Measurements from ENCODE around the gene GRID2IP.
"Not testable (repeated sequence)": the region's sequence is repeated elsewhere in the genome, so short reads cannot be mapped to it uniquely, and the experiment has no call there.

The GRID2IP gene

GRCh38 chr7:6576867-6577368, 25.7 kb upstream of the GRID2IP start:
- not testable (repeated sequence) for H3K9ac ChIP-seq (ENCODE audit: low read depth, low read length); H3K27me3 ChIP-seq (ENCODE audit: control insufficient read depth, insufficient read depth, low read length); H3K9me3 ChIP-seq (ENCODE audit: control insufficient read depth, insufficient read depth, low read length); H3K4me1 ChIP-seq (ENCODE audit: control insufficient read depth, insufficient read depth, low read length)
- Histone ChIP-seq H3K36me3 (ENCODE audit: control insufficient read depth, insufficient read depth, low read length) (peaks cover 11% of the 10 kb centered on the region), H3K4me3 (ENCODE audit: low read depth, low read length) (peak overlapping the region; percentile 66)

DNA sequence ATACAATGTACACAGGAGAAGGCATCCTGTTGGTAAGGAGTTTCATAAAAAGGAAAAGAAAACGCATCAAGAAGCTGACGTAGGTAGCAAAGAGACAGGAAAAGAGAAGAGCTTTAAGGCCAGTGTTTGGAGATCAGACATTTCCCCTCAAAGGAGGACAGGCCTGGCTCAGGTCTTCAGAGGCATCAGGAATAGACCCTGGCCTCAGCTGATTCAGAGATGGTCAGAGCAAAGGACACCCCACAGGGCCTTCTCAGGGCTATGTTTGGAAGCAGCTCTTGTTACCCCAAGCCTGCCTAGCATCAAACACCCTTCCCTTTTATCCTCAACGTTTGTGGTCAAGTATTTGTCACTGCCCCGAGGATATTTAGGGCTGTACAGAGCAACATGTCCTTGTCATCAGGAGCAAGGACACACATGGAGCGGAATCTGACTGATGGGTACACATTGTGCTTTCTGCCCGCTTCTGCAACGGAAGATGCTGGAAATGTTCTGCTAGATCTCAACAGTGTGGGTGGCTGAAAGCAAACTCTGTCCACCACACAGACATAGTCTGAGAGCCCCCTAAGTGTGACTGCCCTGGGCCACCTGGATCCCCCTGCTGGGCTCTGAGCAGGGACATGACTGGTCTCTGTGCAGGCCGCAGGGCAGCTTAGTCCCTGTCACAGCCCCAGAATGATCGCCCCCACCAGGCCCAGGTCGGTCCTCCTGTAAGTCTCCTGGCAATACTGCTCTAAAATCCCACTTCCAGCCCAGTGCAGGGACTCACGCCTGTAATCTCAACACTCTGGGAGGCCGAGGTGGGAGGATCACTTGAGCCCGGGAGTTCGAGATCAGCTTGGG, 25.0 kb upstream of the GRID2IP start:
- H3K36me3 ChIP-seq (ENCODE audit: control insufficient read depth, insufficient read depth, low read length) = peaks cover 10% of the 10 kb centered on the region
- no peak overlapping the region for H3K9ac ChIP-seq (ENCODE audit: low read depth, low read length)

GRCh38 chr7:6575281-6576023, 24.2 kb upstream of the GRID2IP start:
- peaks cover 3% of the 10 kb centered on the region for H3K4me1 ChIP-seq (ENCODE audit: control insufficient read depth, insufficient read depth, low read length)
- no peaks in the 10 kb centered on the region for H3K27me3 ChIP-seq (ENCODE audit: control insufficient read depth, insufficient read depth, low read length)
- no peak overlapping the region for H3K9ac ChIP-seq (ENCODE audit: low read depth, low read length)
- H3K4me3 ChIP-seq (ENCODE audit: low read depth, low read length) = no peak overlapping the region
- H3K36me3 ChIP-seq (ENCODE audit: control insufficient read depth, insufficient read depth, low read length) = peaks cover 2% of the 10 kb centered on the region
- no peaks in the 10 kb centered on the region for H3K9me3 ChIP-seq (ENCODE audit: control insufficient read depth, insufficient read depth, low read length)

More for the DNA sequence above, 25.0 kb upstream of the GRID2IP start:
- no peak overlapping the region for H3K4me3 ChIP-seq (ENCODE audit: low read depth, low read length)
- peaks cover 3% of the 10 kb centered on the region for H3K4me1 ChIP-seq (ENCODE audit: control insufficient read depth, insufficient read depth, low read length)
- H3K27me3 ChIP-seq (ENCODE audit: control insufficient read depth, insufficient read depth, low read length) = no peaks in the 10 kb centered on the region
- H3K9me3 ChIP-seq (ENCODE audit: control insufficient read depth, insufficient read depth, low read length) = no peaks in the 10 kb centered on the region

DNA sequence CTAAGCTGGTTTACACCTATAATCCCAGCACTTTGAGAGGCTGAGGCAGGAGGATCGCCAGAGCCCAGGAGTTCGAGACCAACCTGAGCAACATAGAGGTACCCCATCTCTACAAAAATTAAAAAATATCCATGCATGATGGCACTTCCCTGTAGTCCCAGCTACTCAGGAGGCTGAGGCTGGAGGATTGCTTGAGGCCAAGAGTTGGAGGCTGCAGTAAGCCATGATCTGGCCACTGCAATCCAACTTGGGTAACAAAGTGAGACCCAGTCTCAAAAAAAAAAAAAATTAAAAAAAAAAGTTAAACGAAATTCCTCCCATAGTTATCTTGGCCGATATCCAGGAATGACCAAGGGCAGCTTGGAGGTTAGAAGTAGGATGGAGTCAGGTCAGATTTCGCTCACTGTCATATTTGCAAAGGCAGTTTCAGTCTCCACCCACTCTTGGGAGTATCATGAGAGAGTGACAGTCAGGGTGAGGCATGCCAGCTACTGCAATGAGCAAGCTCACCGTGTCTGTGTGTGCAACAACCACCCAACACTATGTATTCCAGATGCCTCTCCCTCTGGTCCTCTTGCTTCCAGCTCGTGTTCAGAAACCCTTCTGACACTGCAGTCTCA, 20.0 kb upstream of the GRID2IP start:
- H3K36me3 ChIP-seq (ENCODE audit: control insufficient read depth, insufficient read depth, low read length) = no peaks in the 10 kb centered on the region
- no peak overlapping the region for H3K4me3 ChIP-seq (ENCODE audit: low read depth, low read length)
- no peaks in the 10 kb centered on the region for H3K9me3 ChIP-seq (ENCODE audit: control insufficient read depth, insufficient read depth, low read length)
- peaks cover 1% of the 10 kb centered on the region for H3K4me1 ChIP-seq (ENCODE audit: control insufficient read depth, insufficient read depth, low read length)
- no peaks in the 10 kb centered on the region for H3K27me3 ChIP-seq (ENCODE audit: control insufficient read depth, insufficient read depth, low read length)
- no peak overlapping the region for H3K9ac ChIP-seq (ENCODE audit: low read depth, low read length)

DNA sequence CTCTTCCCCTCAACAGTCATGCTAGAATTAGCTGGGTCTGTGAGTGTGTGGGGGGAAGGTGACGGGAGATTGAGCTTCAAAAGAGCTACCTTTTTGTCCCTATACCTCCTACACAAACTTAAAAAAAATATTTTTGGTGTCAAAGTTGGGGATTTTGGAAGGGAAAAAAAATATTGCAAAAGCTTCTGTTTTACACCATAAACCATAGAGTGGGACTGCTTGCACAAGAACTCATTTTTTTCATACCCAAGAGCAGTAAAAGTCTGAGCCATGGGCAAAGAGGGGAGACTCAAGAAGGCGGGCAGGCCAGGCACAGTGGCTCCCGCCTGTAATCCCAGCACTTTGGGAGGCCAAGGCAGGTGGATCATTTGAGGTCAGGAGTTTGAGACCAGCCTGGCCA, 16.6 kb upstream of the GRID2IP start:
- no peaks in the 10 kb centered on the region for H3K4me1 ChIP-seq (ENCODE audit: control insufficient read depth, insufficient read depth, low read length)
- H3K9ac ChIP-seq (ENCODE audit: low read depth, low read length) = no peak overlapping the region
- H3K36me3 ChIP-seq (ENCODE audit: control insufficient read depth, insufficient read depth, low read length) = no peaks in the 10 kb centered on the region
- no peaks in the 10 kb centered on the region for H3K27me3 ChIP-seq (ENCODE audit: control insufficient read depth, insufficient read depth, low read length)
- H3K4me3 ChIP-seq (ENCODE audit: low read depth, low read length) = no peak overlapping the region
- H3K9me3 ChIP-seq (ENCODE audit: control insufficient read depth, insufficient read depth, low read length) = no peaks in the 10 kb centered on the region

- no peaks in the 10 kb centered on the region for H3K36me3 ChIP-seq (ENCODE audit: control insufficient read depth, insufficient read depth, low read length)
- no peaks in the 10 kb centered on the region for H3K9me3 ChIP-seq (ENCODE audit: control insufficient read depth, insufficient read depth, low read length)
- H3K4me1 ChIP-seq (ENCODE audit: control insufficient read depth, insufficient read depth, low read length) = no peaks in the 10 kb centered on the region
- no peaks in the 10 kb centered on the region for H3K27me3 ChIP-seq (ENCODE audit: control insufficient read depth, insufficient read depth, low read length)
- no peak overlapping the region for H3K4me3 ChIP-seq (ENCODE audit: low read depth, low read length)
- no peak overlapping the region for H3K9ac ChIP-seq (ENCODE audit: low read depth, low read length)
Observed at GRCh38 chr7:6565655-6566054, 14.4 kb upstream of the GRID2IP start.

DNA sequence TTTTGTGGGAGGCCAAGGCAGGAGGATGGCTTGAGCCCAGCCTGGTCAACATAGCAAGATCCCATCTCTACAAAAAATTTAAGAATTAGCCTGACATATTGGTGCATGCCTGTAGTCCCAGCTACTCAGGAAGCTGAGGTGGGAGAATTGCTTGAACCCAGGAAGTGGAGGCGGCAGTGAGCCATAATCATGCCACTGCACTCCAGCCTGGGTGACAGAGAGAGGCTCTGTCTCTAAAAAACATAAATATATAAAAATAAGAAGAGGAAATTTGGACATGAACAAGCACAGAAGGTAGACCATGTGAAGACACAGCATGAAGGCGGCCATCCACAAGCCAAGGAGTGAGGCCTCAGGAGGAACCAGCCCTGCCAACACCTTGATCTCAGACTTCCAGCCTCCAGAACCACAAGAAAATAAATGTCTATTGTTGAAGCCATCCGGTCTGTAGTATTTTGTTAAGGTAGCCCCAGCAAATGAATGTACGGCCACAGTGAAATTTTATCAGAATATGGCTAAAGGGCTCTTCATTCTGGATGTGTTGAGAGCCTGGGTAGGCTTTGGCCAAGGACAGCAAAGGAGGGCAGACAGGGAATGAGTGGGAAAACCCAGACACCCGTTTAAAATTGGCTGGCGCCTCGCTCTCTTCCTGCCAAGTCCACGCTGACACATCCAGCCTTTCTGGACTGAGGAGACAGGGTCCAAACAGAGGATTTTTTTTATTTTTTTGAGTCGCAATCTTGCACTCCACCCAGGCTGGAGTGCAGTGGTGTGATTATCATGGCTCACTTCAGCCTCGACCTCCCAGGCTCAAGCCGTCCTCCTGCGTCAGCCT, 12.9 kb upstream of the GRID2IP start:
- no peak overlapping the region for H3K9ac ChIP-seq (ENCODE audit: low read depth, low read length)
- H3K27me3 ChIP-seq (ENCODE audit: control insufficient read depth, insufficient read depth, low read length) = no peaks in the 10 kb centered on the region
- H3K9me3 ChIP-seq (ENCODE audit: control insufficient read depth, insufficient read depth, low read length) = no peaks in the 10 kb centered on the region

DNA sequence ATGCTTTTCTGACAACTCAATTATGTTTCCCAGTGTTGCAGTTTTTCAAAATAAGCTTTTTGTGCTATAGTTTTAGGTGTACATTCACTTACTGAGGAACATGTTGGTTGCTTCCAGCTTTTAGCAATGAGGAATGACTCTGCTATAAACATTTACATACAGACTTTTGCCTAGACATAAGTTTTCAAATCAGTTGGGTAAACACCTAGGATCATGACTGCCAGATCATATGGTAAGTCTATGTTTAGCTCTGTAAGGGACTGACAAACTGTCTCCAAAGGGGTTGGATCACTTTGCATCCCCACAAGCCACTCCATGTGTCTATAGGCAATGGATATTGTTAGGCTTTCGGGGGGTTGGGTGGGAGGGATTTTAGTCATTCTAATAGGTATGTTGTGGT, 10.8 kb upstream of the GRID2IP start:
- H3K9me3 ChIP-seq (ENCODE audit: control insufficient read depth, insufficient read depth, low read length) = no peaks in the 10 kb centered on the region

More for the DNA sequence above, 12.9 kb upstream of the GRID2IP start:
- H3K36me3 ChIP-seq (ENCODE audit: control insufficient read depth, insufficient read depth, low read length) = no peaks in the 10 kb centered on the region
- H3K4me3 ChIP-seq (ENCODE audit: low read depth, low read length) = no peak overlapping the region
- H3K4me1 ChIP-seq (ENCODE audit: control insufficient read depth, insufficient read depth, low read length) = no peaks in the 10 kb centered on the region

GRCh38 chr7:6559896-6560295, 8.6 kb upstream of the GRID2IP start:
- H3K9ac ChIP-seq (ENCODE audit: low read depth, low read length) = no peak overlapping the region
- no peaks in the 10 kb centered on the region for H3K36me3 ChIP-seq (ENCODE audit: control insufficient read depth, insufficient read depth, low read length)
- H3K9me3 ChIP-seq (ENCODE audit: control insufficient read depth, insufficient read depth, low read length) = no peaks in the 10 kb centered on the region
- no peaks in the 10 kb centered on the region for H3K4me1 ChIP-seq (ENCODE audit: control insufficient read depth, insufficient read depth, low read length)
- H3K4me3 ChIP-seq (ENCODE audit: low read depth, low read length) = no peak overlapping the region
- H3K27me3 ChIP-seq (ENCODE audit: control insufficient read depth, insufficient read depth, low read length) = no peaks in the 10 kb centered on the region

More for the DNA sequence above, 10.8 kb upstream of the GRID2IP start:
- no peaks in the 10 kb centered on the region for H3K36me3 ChIP-seq (ENCODE audit: control insufficient read depth, insufficient read depth, low read length)
- no peak overlapping the region for H3K4me3 ChIP-seq (ENCODE audit: low read depth, low read length)
- no peaks in the 10 kb centered on the region for H3K4me1 ChIP-seq (ENCODE audit: control insufficient read depth, insufficient read depth, low read length)
- no peak overlapping the region for H3K9ac ChIP-seq (ENCODE audit: low read depth, low read length)
- no peaks in the 10 kb centered on the region for H3K27me3 ChIP-seq (ENCODE audit: control insufficient read depth, insufficient read depth, low read length)

DNA sequence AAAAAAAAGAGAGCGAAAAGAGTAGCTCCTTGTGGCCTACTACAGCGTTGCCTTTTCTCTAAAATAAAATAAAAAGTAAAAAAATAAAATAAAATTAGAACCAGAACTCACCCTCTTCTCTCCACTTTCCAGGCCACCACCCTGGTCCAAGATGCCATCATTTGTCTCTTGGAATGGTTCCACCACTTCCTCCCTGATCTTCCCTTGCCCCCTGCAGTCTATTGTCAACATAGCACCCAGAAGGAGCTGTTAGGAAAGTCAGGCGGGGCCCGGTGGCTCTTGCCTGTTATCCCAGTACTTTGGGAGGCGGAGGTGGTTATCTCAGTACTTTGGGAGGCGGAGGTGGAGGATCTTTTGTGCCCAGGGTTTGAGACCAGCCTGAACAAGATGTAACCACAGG, 7.6 kb upstream of the GRID2IP start:
- no peak overlapping the region for H3K9ac ChIP-seq (ENCODE audit: low read depth, low read length)
- H3K4me3 ChIP-seq (ENCODE audit: low read depth, low read length) = no peak overlapping the region
- H3K27me3 ChIP-seq (ENCODE audit: control insufficient read depth, insufficient read depth, low read length) = no peaks in the 10 kb centered on the region
- H3K36me3 ChIP-seq (ENCODE audit: control insufficient read depth, insufficient read depth, low read length) = no peaks in the 10 kb centered on the region
- no peaks in the 10 kb centered on the region for H3K9me3 ChIP-seq (ENCODE audit: control insufficient read depth, insufficient read depth, low read length)
- no peaks in the 10 kb centered on the region for H3K4me1 ChIP-seq (ENCODE audit: control insufficient read depth, insufficient read depth, low read length)

DNA sequence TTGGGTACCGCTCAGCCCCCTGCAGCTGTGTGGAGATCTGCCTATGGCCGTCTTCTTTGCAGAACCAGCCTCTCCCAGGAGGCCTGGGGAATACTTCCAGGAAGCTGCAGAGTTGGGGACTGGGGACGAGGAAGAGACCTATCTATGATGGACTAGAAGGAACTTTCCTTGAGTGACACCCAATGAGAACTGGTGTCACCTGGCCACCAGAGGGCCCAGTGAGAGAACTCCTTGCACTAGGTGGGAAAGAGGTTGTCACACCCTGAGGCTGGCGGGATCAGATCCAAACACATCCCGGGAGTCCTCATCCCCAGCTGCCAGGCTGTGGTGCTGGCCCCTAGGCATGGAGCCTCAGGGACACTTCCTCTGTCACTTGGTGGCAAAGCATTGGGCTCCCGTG, 4.9 kb upstream of the GRID2IP start:
- Histone ChIP-seq H3K4me1 (ENCODE audit: control insufficient read depth, insufficient read depth, low read length) (no peaks in the 10 kb centered on the region), H3K9me3 (ENCODE audit: control insufficient read depth, insufficient read depth, low read length) (no peaks in the 10 kb centered on the region), H3K27me3 (ENCODE audit: control insufficient read depth, insufficient read depth, low read length) (no peaks in the 10 kb centered on the region), H3K9ac (ENCODE audit: low read depth, low read length) (no peak overlapping the region), H3K4me3 (ENCODE audit: low read depth, low read length) (no peak overlapping the region), H3K36me3 (ENCODE audit: control insufficient read depth, insufficient read depth, low read length) (no peaks in the 10 kb centered on the region)

Data from iPS-15b (cell line).